Tibial nerve (tissue), 4 donors: ENCODE measurements around the gene GTSE1.

Experiments used
- CTCF ChIP-seq, 5 experiments: fragments of 200-600 bp in 3 of 5; fragments of 450-650 bp in 2 of 5; sonication (generic) in 3 of 5; IDR thresholded peaks; one replicate each; pipeline ENCODE4 v1.5.1; 2016 to 2019; ENCODE audit warnings: antibody characterized with exemption in 5 of 5, mild to moderate bottlenecking in 3 of 5, moderate library complexity in 2 of 5
- EP300 ChIP-seq, 2 donors: sonication (generic); formaldehyde crosslinking; IDR thresholded peaks; one replicate each; pipeline ENCODE4 v1.6.1; 2017; ENCODE audit warnings: antibody characterized with exemption in 2 of 2, mild to moderate bottlenecking in 1 of 2
- POLR2A ChIP-seq, 2 donors: fragments of 450-650 bp; IDR thresholded peaks; one replicate each; pipeline ENCODE4 v1.6.1; 2017; ENCODE audit warnings: antibody characterized with exemption in 2 of 2, mild to moderate bottlenecking in 2 of 2, moderate library complexity in 2 of 2

- TF ChIP-seq CTCF (IDR thresholded peaks at IDR 0.05) (no peak), POLR2A (IDR thresholded peaks at IDR 0.05) (no peak), EP300 (IDR thresholded peaks at IDR 0.05) (no peak)
These were observed 31.2 kb downstream of the GTSE1 start for GRCh38 chr22:46327691-46328465.
